K562 (cell line): ENCODE results near the gene NFIB. TPM values are rescaled to one million over a fixed set of nuclear protein-coding genes. Genes with fewer than 3 reads are reported as not detected.

ENCODE experiments used
- ATAC-seq: fragments of 200-7000 bp; cut with Tn5 transposase; 3 replicates; pipeline ENCODE4 v1.9.1; 2020; ENCODE audit warnings: moderate library complexity
- BruUV-seq: library from RNA; stranded (reverse); fragments of 400-500 nt; replicated peaks from 2 replicates; lab custom pipeline; 2021; lab: Mats Ljungman, UMichigan
- CTCF ChIA-PET: fragments of 300-600 bp; formaldehyde crosslinking; extraction: SDS; loops from one replicate; lab custom pipeline; 2021; ENCODE audit warnings: low intra/inter-chr PET ratio; lab: Yijun Ruan, JAX
- POLR2A ChIA-PET: fragments of 300-600, 350-650 bp; sonication (Branson Sonifier 250); formaldehyde crosslinking; extraction: SDS; loops from one replicate; lab custom pipeline; 2021; ENCODE audit warnings: antibody characterized with exemption, inconsistent platforms; lab: Yijun Ruan, JAX
- DNase-seq, 4 experiments: peaks; one replicate each; pipeline versions ENCODE4 v3.0.0 to v3.0.0-alpha.2; 2011 to 2018; ENCODE audit warnings: low spot score in 3 of 4, mixed read lengths in 3 of 4; ENCODE audit errors: extremely low read depth in 1 of 4
- FAIRE-seq: peaks from 2 replicates; lab custom pipeline; 2011; peaks lifted over from hg19 to GRCh38; lab: Jason Lieb, UNC
- H2AFZ ChIP-seq: 2 replicates; pipeline ENCODE4 v1.6.0; 2011; ENCODE audit warnings: low read depth, low read length, control low read depth, inconsistent platforms
- H3K27ac ChIP-seq: fragments of 200-600 bp; 3 replicates; pipeline ENCODE4 v1.8.0; 2011; ENCODE audit warnings: low read depth, mild to moderate bottlenecking, control low read depth, inconsistent platforms, low read length, moderate library complexity, mixed read lengths; ENCODE audit errors: extremely low read depth
- H3K27me3 ChIP-seq, 2 experiments: fragments of 300-600 bp in 1 of 2; 2 replicates in 1 of 2; 3 replicates in 1 of 2; pipeline versions ENCODE4 v1.6.0 to v1.8.0; 2011; ENCODE audit warnings: inconsistent platforms in 2 of 2, low read length in 2 of 2, mild to moderate bottlenecking in 1 of 2, mixed read lengths in 1 of 2, moderate library complexity in 1 of 2; ENCODE audit not compliant: control insufficient read depth in 2 of 2, insufficient read depth in 2 of 2
- H3K36me3 ChIP-seq: fragments of 300-600 bp; 3 replicates; pipeline ENCODE4 v1.8.0; 2011; ENCODE audit warnings: mild to moderate bottlenecking, low read length, inconsistent platforms; ENCODE audit not compliant: control insufficient read depth, insufficient read depth
- H3K4me1 ChIP-seq, 2 experiments: fragments of 200-600 bp in 1 of 2; replicated peaks in 1 of 2; 2 replicates in 1 of 2; 3 replicates in 1 of 2; pipeline versions ENCODE4 v1.5.1 to v1.8.0; 2011; ENCODE audit warnings: inconsistent platforms in 2 of 2, low read length in 2 of 2, mild to moderate bottlenecking in 1 of 2, mixed read lengths in 1 of 2, moderate library complexity in 1 of 2; ENCODE audit not compliant: control insufficient read depth in 2 of 2, insufficient read depth in 2 of 2
- H3K4me2 ChIP-seq: 2 replicates; pipeline ENCODE4 v1.6.1; 2011; ENCODE audit warnings: low read length, control low read depth, inconsistent platforms, mixed read lengths; ENCODE audit not compliant: insufficient read depth
- H3K4me3 ChIP-seq: fragments of 200-600 bp; sonication (generic), shearing (Covaris generic); 2 replicates; pipeline ENCODE4 v1.5.1; 2016; ENCODE audit warnings: control low read depth, inconsistent platforms
- H3K79me2 ChIP-seq: fragments of 200-600 bp; 3 replicates; pipeline ENCODE4 v1.8.0; 2011; ENCODE audit warnings: low read length, inconsistent platforms; ENCODE audit not compliant: control insufficient read depth, insufficient read depth
- H3K9ac ChIP-seq, 2 experiments: 2 replicates each; pipeline versions ENCODE4 v1.6.0 to v1.6.1; 2011; ENCODE audit warnings: low read depth in 2 of 2, low read length in 2 of 2, control low read depth in 1 of 2, inconsistent platforms in 1 of 2, mild to moderate bottlenecking in 1 of 2, mixed read lengths in 1 of 2; ENCODE audit not compliant: insufficient read depth in 1 of 2
- H3K9me1 ChIP-seq: one replicate; pipeline ENCODE4 v1.6.0; 2011; ENCODE audit warnings: inconsistent platforms, mild to moderate bottlenecking, low read length, moderate library complexity; ENCODE audit not compliant: control insufficient read depth, insufficient read depth
- H3K9me3 ChIP-seq: replicated peaks from 2 replicates; pipeline ENCODE4 v1.5.1; 2011; ENCODE audit warnings: low read depth, low read length, inconsistent platforms; ENCODE audit not compliant: control insufficient read depth, insufficient read depth
- H4K20me1 ChIP-seq: replicated peaks from 2 replicates; pipeline ENCODE4 v1.6.1; 2011; ENCODE audit warnings: low read length, inconsistent platforms, mixed read lengths; ENCODE audit not compliant: control insufficient read depth, insufficient read depth
- BRCA1 ChIP-seq, 2 experiments: fragments of 450-650 bp in 1 of 2; sonication (generic) in 1 of 2; formaldehyde crosslinking in 1 of 2; IDR thresholded peaks; 2 replicates each; pipeline versions ENCODE4 v1.5.0 to v1.6.1; 2017 to 2020; ENCODE audit warnings: mild to moderate bottlenecking in 1 of 2, missing genetic modification reagents in 1 of 2
- DPF2 ChIP-seq: fragments of 450-650 bp; IDR thresholded peaks from 2 replicates; pipeline ENCODE4 v1.6.1; 2016
- GTF2B ChIP-seq: IDR thresholded peaks from 2 replicates; pipeline ENCODE4 v1.6.1; 2011; ENCODE audit not compliant: insufficient read length; ENCODE audit errors: extremely low read depth
- RBBP5 ChIP-seq: fragments of 200-600 bp; sonication (generic); IDR thresholded peaks from 2 replicates; pipeline ENCODE4 v1.6.1; 2012; ENCODE audit warnings: borderline replicate concordance, mild to moderate bottlenecking, low read length, control low read depth, inconsistent platforms; ENCODE audit not compliant: insufficient read depth, poor library complexity, severe bottlenecking
- RERE ChIP-seq: sonication (generic); formaldehyde crosslinking; IDR thresholded peaks from 2 replicates; pipeline ENCODE4 v1.8.0; 2023; ENCODE audit warnings: missing genetic modification reagents, mild to moderate bottlenecking, borderline replicate concordance
- ZBTB2 ChIP-seq: fragments of 450-650 bp; IDR thresholded peaks from 2 replicates; pipeline ENCODE4 v1.6.1; 2016; ENCODE audit warnings: antibody characterized with exemption
- WGBS: fragments of 100-300 bp; shearing (Covaris generic); methylation state at CpG from one replicate; pipeline ENCODE4 v1.1.6; 2016; ENCODE audit warnings: low coverage, mixed read lengths; ENCODE audit not compliant: insufficient coverage; ENCODE audit errors: missing lambda C conversion rate; 5-methylcytosine and 5-hydroxymethylcytosine counted together
- in situ Hi-C: fragments of 300-500 bp; cut with MboI; formaldehyde crosslinking; loops from 4 replicates; pipeline ENCODE4 v1.15.0; 2018; ENCODE audit warnings: inconsistent platforms, mixed read lengths
- intact Hi-C: fragments of 100-400 bp; cut with micrococcal nuclease; formaldehyde crosslinking; loops from 2 replicates; pipeline ENCODE4 v1.14.2; 2022
- polyA plus RNA-seq, 8 experiments: library from polyadenylated mRNA; depleted of rRNA in 4 of 8; stranded (reverse) in 5 of 8; unstranded in 3 of 8; fragments of >200 nt; fragmentation: Nextera tagmentation in 2 of 8; fragmentation: Illumina TruSeq in 1 of 8; extraction: Ambion mirVana in 2 of 8; extraction: Trizol in 1 of 8; gene quantifications; 2 replicates each; pipeline versions ENCODE4 v1.2.1 to v1.2.3, GENCODE V29; 2011 to 2014; ENCODE audit warnings: inconsistent platforms in 1 of 8, missing spikeins in 1 of 8
- total RNA-seq, 7 experiments: library from RNA; depleted of rRNA in 6 of 7; stranded (reverse); fragments of >200 nt in 6 of 7; fragmentation: Illumina TruSeq in 2 of 7; extraction: Trizol in 2 of 7; gene quantifications; 2 replicates each; pipeline versions ENCODE4 v1.2.1 to v1.2.3, GENCODE V29; 2011 to 2021; ENCODE audit warnings: low replicate concordance in 1 of 7

Gene NFIB
- total and polyA plus RNA-seq, 9 of the 15 experiments (the other 6 are each of a cell fraction or from before 2014, with no cell fraction given) = 1.2 to 3.3 (median 1.9) TPM

GRCh38 chr9:14119694-14120514, 194.0 kb downstream of the NFIB start:
- Histone ChIP-seq H3K4me2 (no peak overlapping the region), H4K20me1 (no peaks in the 10 kb centered on the region), H2AFZ (no peak overlapping the region), H3K4me1 (no peaks in the 10 kb centered on the region), H3K36me3 (no peaks in the 10 kb centered on the region), H3K79me2 (no peaks in the 10 kb centered on the region), H3K9me1 (no peaks in the 10 kb centered on the region), H3K9me3 (no peaks in the 10 kb centered on the region), H3K9ac (no peak overlapping the region), H3K27ac (no peak overlapping the region), H3K4me3 (no peak overlapping the region), H3K27me3 (no peaks in the 10 kb centered on the region)
- DNase-seq = no peak
- no peak for TF ChIP-seq ZBTB2
- no peak for TF ChIP-seq RBBP5
- TF ChIP-seq DPF2 = no peak
- no peak for TF ChIP-seq BRCA1 (IDR thresholded peaks at IDR 0.05)
- no peak for TF ChIP-seq BRCA1 (CRISPR knock-in tag; IDR thresholded peaks at IDR 0.05)
- TF ChIP-seq RERE (CRISPR knock-in tag) = no peak
- no peak for TF ChIP-seq GTF2B
- no peak for ATAC-seq
- no peak for FAIRE-seq
- CTCF ChIA-PET = no interaction called here
- POLR2A ChIA-PET = interaction anchor here (0.6 kb wide), 1 partner anchor 10 kb away, joined by 3 read pairs; no protein-coding TSS in a partner anchor
- in situ Hi-C loops = no loop called here
- intact Hi-C loops = no loop called here
- BruUV-seq = no TSS peak
- WGBS = 20% methylated on average over 2 of the region's 2 CpGs
